Activated CD8-positive, alpha-beta T cell treated with anti-CD3 and anti-CD28 coated beads, Interleukin-2, amount 10 ng/mL, durations not matched to agents 7 days and 5 days (primary cell): ENCODE measurements around the gene CT45A10. TPM values are rescaled to one million over a fixed set of nuclear protein-coding genes. Genes with fewer than 3 reads are reported as not detected.
"Not testable (repeated sequence)": the region's sequence is repeated elsewhere in the genome, so short reads cannot be mapped to it uniquely, and the experiment has no call there.

Experiments used
- ATAC-seq: fragments of 150-1000 bp; cut with Tn5 transposase; one replicate; pipeline ENCODE4 v1.10.0; 2021; ENCODE audit warnings: moderate library complexity
- CTCF ChIA-PET: fragments of 350-600 bp; sonication (Branson Sonifier 250); formaldehyde crosslinking; loops from one replicate; lab custom pipeline; 2021; ENCODE audit warnings: antibody characterized with exemption; lab: Charles Lee
- POLR2A ChIA-PET: fragments of 350-600 bp; sonication (Branson Sonifier 250); formaldehyde crosslinking; loops from one replicate; lab custom pipeline; 2021; ENCODE audit warnings: antibody characterized with exemption; lab: Charles Lee
- DNase-seq: peaks from one replicate; pipeline ENCODE4 v3.0.0-alpha.2; 2020
- H3K27ac Mint-ChIP-seq: one replicate; pipeline ENCODE4 v1.8.0; 2021; ENCODE audit warnings: mild to moderate bottlenecking, mixed read lengths
- H3K27me3 Mint-ChIP-seq: one replicate; pipeline ENCODE4 v1.8.0; 2021; ENCODE audit warnings: low read depth, mixed read lengths
- H3K36me3 Mint-ChIP-seq: one replicate; pipeline ENCODE4 v1.8.0; 2021; ENCODE audit warnings: low read depth, mixed read lengths
- H3K4me1 Mint-ChIP-seq: one replicate; pipeline ENCODE4 v1.8.0; 2021; ENCODE audit warnings: low read depth, mixed read lengths
- H3K4me3 Mint-ChIP-seq: one replicate; pipeline ENCODE4 v1.8.0; 2021; ENCODE audit warnings: mild to moderate bottlenecking, mixed read lengths
- H3K9me3 Mint-ChIP-seq: one replicate; pipeline ENCODE4 v1.8.0; 2022; ENCODE audit warnings: mixed read lengths; ENCODE audit not compliant: insufficient read depth
- total RNA-seq, 2 experiments: library from RNA; stranded (reverse); gene quantifications; one replicate each; pipeline ENCODE4 v1.2.3, GENCODE V29; 2021

Gene CT45A10, protein sequence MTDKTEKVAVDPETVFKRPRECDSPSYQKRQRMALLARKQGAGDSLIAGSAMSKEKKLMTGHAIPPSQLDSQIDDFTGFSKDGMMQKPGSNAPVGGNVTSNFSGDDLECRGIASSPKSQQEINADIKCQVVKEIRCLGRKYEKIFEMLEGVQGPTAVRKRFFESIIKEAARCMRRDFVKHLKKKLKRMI
- not detected for total RNA-seq

GRCh38 chrX:135893294-135893817 is at the start of gene CT45A10, which contains the start of gene SAGE1:
TSS of gene CT45A10 (minus strand) at chrX:135893444. CDS start at chrX:135885344, 8,100 bp downstream.
TSS of gene SAGE1 (plus strand) at chrX:135893716. CDS start at chrX:135896243, 2,527 bp downstream.
- POLR2A ChIA-PET, result no interaction called here
- H3K9me3 Mint-ChIP-seq, result no peaks in the 10 kb centered on the region
- CTCF ChIA-PET, result no interaction called here
- no peak within 1 kb of the TSS for H3K27ac Mint-ChIP-seq
- H3K4me1 Mint-ChIP-seq, result no peaks in the 10 kb centered on the region
- no peaks in the 10 kb centered on the region for H3K36me3 Mint-ChIP-seq
- H3K27me3 Mint-ChIP-seq, result no peaks in the 10 kb centered on the region
- no peak for ATAC-seq
- H3K4me3 Mint-ChIP-seq, result no peak within 1 kb of the TSS
- no peak for DNase-seq

GRCh38 chrX:135931644-135932487 is 38.6 kb upstream of the CT45A10 start:
- Mint-ChIP-seq H3K36me3 (no peaks in the 10 kb centered on the region), H3K4me1 (no peaks in the 10 kb centered on the region), H3K4me3 (no peak overlapping the region), H3K9me3 (no peaks in the 10 kb centered on the region), H3K27me3 (no peaks in the 10 kb centered on the region), H3K27ac (no peak overlapping the region)
- ChIA-PET CTCF (interaction anchor here (1.1 kb wide), 1 partner anchor 10 kb away, joined by 3 read pairs; no protein-coding TSS in a partner anchor), POLR2A (no interaction called here)
- ATAC-seq (peak; percentile 61), DNase-seq (peak; percentile 41)

GRCh38 chrX:135927897-135928296 is 34.7 kb upstream of the CT45A10 start:
- CTCF ChIA-PET, result no interaction called here
- POLR2A ChIA-PET, result no interaction called here
- Mint-ChIP-seq H3K9me3 (no peaks in the 10 kb centered on the region), H3K4me3 (no peak overlapping the region), H3K4me1 (no peaks in the 10 kb centered on the region), H3K27ac (no peak overlapping the region), H3K36me3 (no peaks in the 10 kb centered on the region), H3K27me3 (no peaks in the 10 kb centered on the region)
- DNase-seq (no peak), ATAC-seq (no peak)

GRCh38 chrX:135923353-135923752 is 30.1 kb upstream of the CT45A10 start:
- no peaks in the 10 kb centered on the region for H3K27me3 Mint-ChIP-seq
- H3K9me3 Mint-ChIP-seq, result no peaks in the 10 kb centered on the region
- H3K4me3 Mint-ChIP-seq, result no peak overlapping the region
- ChIA-PET POLR2A (no interaction called here), CTCF (no interaction called here)
- H3K4me1 Mint-ChIP-seq, result no peaks in the 10 kb centered on the region
- no peaks in the 10 kb centered on the region for H3K36me3 Mint-ChIP-seq
- no peak for ATAC-seq
- no peak for DNase-seq
- H3K27ac Mint-ChIP-seq, result no peak overlapping the region

DNA sequence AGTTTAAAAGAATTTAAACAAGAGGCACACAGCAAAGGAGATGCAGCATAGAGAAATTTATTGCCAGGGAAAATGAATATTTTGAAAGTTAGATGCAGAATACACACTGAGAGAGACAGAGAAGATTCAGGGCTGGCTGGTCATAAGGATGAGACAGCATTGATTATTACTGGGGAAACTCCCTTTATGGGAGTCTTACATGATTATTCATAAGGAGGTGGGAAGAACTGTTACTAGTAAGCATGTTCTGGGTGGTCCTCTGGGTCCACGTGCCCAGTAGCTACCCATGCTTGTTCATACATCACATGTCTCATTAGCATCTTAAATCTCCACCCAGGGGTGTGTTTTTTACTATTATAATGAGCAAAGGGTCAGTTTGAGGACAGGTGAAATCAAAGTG is 27.3 kb upstream of the CT45A10 start:
- H3K9me3 Mint-ChIP-seq, H3K27ac Mint-ChIP-seq, DNase-seq, ATAC-seq, H3K27me3 Mint-ChIP-seq, CTCF ChIA-PET, H3K4me1 Mint-ChIP-seq, H3K36me3 Mint-ChIP-seq, H3K4me3 Mint-ChIP-seq, POLR2A ChIA-PET: not testable (repeated sequence)

DNA sequence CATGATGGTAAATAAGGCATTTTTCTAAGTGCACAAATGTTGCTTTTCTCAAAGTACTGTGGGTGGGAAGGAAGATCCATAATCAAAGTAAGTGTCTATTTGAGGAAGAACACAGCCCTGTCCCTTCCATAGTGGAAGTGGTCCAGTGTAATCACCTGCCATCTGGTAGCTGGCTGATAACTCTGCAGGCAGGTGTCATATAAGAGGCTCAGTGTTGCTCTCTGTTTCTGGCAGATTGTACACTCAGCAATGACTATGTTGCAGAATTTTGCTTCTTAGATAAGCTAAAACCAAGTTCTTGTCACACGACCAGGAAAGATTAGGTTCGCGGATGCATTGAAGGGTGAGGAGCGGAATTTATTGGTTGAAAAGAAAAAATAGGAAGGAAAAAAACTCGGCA is 21.2 kb upstream of the CT45A10 start:
- no peak overlapping the region for H3K27ac Mint-ChIP-seq
- POLR2A ChIA-PET, result no interaction called here
- H3K36me3 Mint-ChIP-seq, result no peaks in the 10 kb centered on the region

DNA sequence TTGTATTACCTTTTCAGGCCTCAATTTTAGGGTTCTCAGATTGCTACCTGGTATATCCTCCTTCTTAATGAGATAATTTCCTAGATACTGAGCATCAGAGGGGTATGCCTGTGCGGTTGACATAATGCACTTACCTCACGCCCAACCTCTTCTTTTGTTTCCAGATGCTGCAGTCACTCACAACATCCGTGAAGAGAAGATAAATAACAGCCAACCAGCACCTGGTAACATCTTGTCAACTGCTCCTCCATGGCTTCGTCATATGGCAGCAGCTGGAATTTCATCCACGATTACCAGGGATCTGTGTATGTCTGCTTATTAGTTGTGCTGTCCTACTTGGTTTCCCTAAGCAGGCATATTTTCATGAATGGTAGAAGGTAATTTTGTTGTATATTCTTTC is 17.0 kb upstream of the CT45A10 start:
- Mint-ChIP-seq H3K4me1 (no peaks in the 10 kb centered on the region), H3K27ac (no peak overlapping the region), H3K36me3 (no peaks in the 10 kb centered on the region), H3K4me3 (no peak overlapping the region), H3K9me3 (no peaks in the 10 kb centered on the region), H3K27me3 (peaks cover 4% of the 10 kb centered on the region)
- ChIA-PET POLR2A (no interaction called here), CTCF (no interaction called here)
- DNase-seq (no peak), ATAC-seq (no peak)

More for the DNA sequence above, 21.2 kb upstream of the CT45A10 start:
- Mint-ChIP-seq H3K9me3 (no peaks in the 10 kb centered on the region), H3K4me3 (no peak overlapping the region), H3K27me3 (peaks cover 4% of the 10 kb centered on the region), H3K4me1 (no peaks in the 10 kb centered on the region)
- ATAC-seq (no peak), DNase-seq (no peak)
- CTCF ChIA-PET, result no interaction called here

- H3K4me1 Mint-ChIP-seq, result no peaks in the 10 kb centered on the region
- no peaks in the 10 kb centered on the region for H3K27me3 Mint-ChIP-seq
- ChIA-PET POLR2A (no interaction called here), CTCF (no interaction called here)
- no peak for ATAC-seq
- no peak overlapping the region for H3K4me3 Mint-ChIP-seq
- no peaks in the 10 kb centered on the region for H3K9me3 Mint-ChIP-seq
- H3K27ac Mint-ChIP-seq, result no peak overlapping the region
- no peaks in the 10 kb centered on the region for H3K36me3 Mint-ChIP-seq
- DNase-seq, result no peak
Measured at GRCh38 chrX:135892781-135893180, 463 bp downstream of the CT45A10 start.

DNA sequence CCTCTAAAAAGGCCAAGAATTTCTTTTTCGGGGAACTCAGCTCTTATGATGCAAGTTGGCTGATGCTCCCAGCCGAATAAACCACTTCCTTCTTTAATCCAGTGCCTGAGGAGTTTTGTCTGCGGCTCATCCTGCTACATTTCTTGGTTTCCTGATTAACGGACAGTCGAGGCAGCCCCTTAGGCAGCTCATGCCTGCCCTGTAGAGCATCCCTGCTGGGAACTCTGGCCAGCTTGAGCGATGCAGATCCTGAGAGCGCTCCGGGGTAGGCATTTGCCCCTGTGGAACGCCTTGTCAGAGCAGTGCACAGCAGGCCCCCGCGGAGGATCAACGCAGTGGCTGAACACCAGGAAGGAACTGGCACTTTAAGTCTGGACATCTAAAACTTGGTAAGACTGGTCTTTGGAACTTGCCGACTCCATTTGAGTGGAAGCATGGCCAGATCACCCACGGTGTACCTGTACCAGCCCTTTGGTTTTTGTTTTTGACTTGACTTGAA is 3.1 kb downstream of the CT45A10 start:
- CTCF ChIA-PET, result no interaction called here
- no peak for ATAC-seq
- H3K27me3 Mint-ChIP-seq, result no peaks in the 10 kb centered on the region

DNA sequence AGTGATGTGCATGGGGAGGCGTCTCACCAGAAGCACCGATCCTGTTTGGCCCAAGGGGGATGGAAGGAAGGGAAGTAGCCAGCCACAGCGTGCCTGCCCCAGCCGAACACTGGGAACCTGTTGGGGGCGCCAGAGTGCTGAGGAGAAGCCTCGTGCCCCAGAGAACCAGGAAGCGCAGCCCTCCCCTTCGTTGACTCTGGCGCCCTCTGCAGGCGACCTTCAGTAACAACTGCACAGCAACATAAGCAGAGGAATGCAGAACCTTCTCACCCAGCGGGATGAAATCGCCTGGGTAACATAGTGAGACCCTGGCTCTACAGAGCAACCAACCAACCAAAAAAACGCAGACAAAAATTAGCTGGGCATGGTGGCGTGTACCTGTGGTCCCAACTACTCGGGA is 4.3 kb downstream of the CT45A10 start:
- H3K27me3 Mint-ChIP-seq, CTCF ChIA-PET, POLR2A ChIA-PET, H3K4me1 Mint-ChIP-seq, H3K27ac Mint-ChIP-seq, H3K36me3 Mint-ChIP-seq, ATAC-seq, H3K4me3 Mint-ChIP-seq, H3K9me3 Mint-ChIP-seq: not testable (repeated sequence)
- peak; percentile 41 for DNase-seq

More for the DNA sequence above, 3.1 kb downstream of the CT45A10 start:
- no peaks in the 10 kb centered on the region for H3K4me1 Mint-ChIP-seq
- POLR2A ChIA-PET, result no interaction called here
- H3K9me3 Mint-ChIP-seq, result no peaks in the 10 kb centered on the region
- no peaks in the 10 kb centered on the region for H3K36me3 Mint-ChIP-seq
- H3K4me3 Mint-ChIP-seq, result no peak overlapping the region
- no peak overlapping the region for H3K27ac Mint-ChIP-seq
- DNase-seq, result no peak

DNA sequence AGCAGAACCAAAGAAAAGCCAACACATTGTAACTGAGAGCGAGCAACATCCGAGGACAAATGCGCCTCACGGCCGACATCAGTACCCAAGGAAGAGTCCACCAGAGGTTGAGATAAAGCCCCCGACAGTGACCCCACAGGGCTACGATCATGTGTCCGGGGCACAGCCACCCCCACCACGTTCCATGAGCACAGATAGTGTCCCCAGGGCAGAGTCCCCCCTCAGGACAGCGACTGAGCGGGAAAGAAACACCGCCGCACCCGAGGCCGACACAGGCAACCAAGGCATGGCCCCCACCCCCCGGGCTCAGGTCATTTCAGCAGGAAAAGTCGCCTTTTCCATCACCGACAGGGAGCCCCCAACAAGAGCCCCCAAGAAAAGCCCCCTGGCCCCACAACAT is 5.0 kb downstream of the CT45A10 start:
- H3K9me3 Mint-ChIP-seq, H3K27ac Mint-ChIP-seq, ATAC-seq, DNase-seq, H3K4me3 Mint-ChIP-seq, H3K36me3 Mint-ChIP-seq, POLR2A ChIA-PET, H3K27me3 Mint-ChIP-seq, CTCF ChIA-PET, H3K4me1 Mint-ChIP-seq: not testable (repeated sequence)

DNA sequence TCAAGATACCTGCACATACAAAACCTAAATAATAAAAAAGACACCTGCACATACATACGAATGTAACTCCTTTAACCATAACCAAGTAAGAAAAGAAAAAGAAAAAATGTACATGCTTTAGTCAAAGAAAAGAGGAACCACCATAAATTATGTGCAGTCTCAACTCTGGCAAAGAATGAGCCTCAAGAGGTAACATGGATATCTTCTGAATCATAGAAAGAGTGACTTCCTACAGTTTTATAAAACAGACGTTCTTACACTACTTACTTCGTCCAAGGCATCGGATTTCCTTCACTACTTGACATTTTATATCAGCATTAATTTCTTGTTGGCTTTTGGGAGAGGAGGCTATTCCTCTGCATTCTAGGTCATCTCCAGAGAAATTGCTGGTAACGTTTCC is 10.5 kb downstream of the CT45A10 start:
- H3K4me3 Mint-ChIP-seq, CTCF ChIA-PET, ATAC-seq, H3K9me3 Mint-ChIP-seq, POLR2A ChIA-PET, DNase-seq, H3K36me3 Mint-ChIP-seq, H3K27ac Mint-ChIP-seq, H3K27me3 Mint-ChIP-seq, H3K4me1 Mint-ChIP-seq: not testable (repeated sequence)
